GM23338 (cell line): ENCODE measurements around the gene NKAIN2. TPM values are rescaled to one million over a fixed set of nuclear protein-coding genes. Genes with fewer than 3 reads are reported as not detected.
"Not testable (repeated sequence)": the region's sequence is repeated elsewhere in the genome, so short reads cannot be mapped to it uniquely, and the experiment has no call there.

Experiments used
- ATAC-seq: fragments of 200-7000 bp; cut with Tn5 transposase; 3 replicates; pipeline ENCODE4 v1.9.1; 2020
- DNase-seq: peaks from one replicate; pipeline ENCODE4 v3.0.0-alpha.2; 2015; ENCODE audit warnings: low spot score
- H2AFZ ChIP-seq: fragments of 200-600 bp; sonication (generic); 2 replicates; pipeline ENCODE4 v1.8.0; 2016; ENCODE audit warnings: antibody characterized with exemption, mild to moderate bottlenecking, moderate library complexity
- H3F3A ChIP-seq: fragments of 200-600 bp; sonication (generic); replicated peaks from 2 replicates; pipeline ENCODE4 v1.8.0; 2017; ENCODE audit warnings: antibody characterized with exemption, mixed run types, low read depth
- H3K27ac ChIP-seq: fragments of 200-600 bp; sonication (generic); 2 replicates; pipeline ENCODE4 v1.6.1; 2016; ENCODE audit warnings: low read depth
- H3K27me3 ChIP-seq: fragments of 200-600 bp; sonication (generic); 2 replicates; pipeline ENCODE4 v1.8.0; 2016; ENCODE audit warnings: mild to moderate bottlenecking, mixed run types, moderate library complexity; ENCODE audit not compliant: insufficient read depth
- H3K36me3 ChIP-seq: fragments of 200-600 bp; sonication (generic); 2 replicates; pipeline ENCODE4 v1.8.0; 2016; ENCODE audit warnings: mild to moderate bottlenecking; ENCODE audit not compliant: insufficient read depth
- H3K4me1 ChIP-seq: fragments of 200-600 bp; sonication (generic); 2 replicates; pipeline ENCODE4 v1.8.0; 2016; ENCODE audit warnings: mild to moderate bottlenecking, moderate library complexity; ENCODE audit not compliant: insufficient read depth
- H3K4me2 ChIP-seq: fragments of 200-600 bp; sonication (generic); 2 replicates; pipeline ENCODE4 v1.7.1; 2017; ENCODE audit warnings: mixed run types
- H3K4me3 ChIP-seq: fragments of 200-600 bp; sonication (generic); 2 replicates; pipeline ENCODE4 v1.6.1; 2016; ENCODE audit warnings: mixed run types
- H3K79me2 ChIP-seq: fragments of 200-600 bp; sonication (generic); replicated peaks from 2 replicates; pipeline ENCODE4 v1.8.0; 2017; ENCODE audit warnings: mild to moderate bottlenecking; ENCODE audit not compliant: insufficient read depth
- H3K9me2 ChIP-seq: fragments of 200-600 bp; sonication (generic); 2 replicates; pipeline ENCODE4 v1.8.0; 2017; ENCODE audit not compliant: insufficient read depth
- H4K20me1 ChIP-seq: fragments of 200-600 bp; sonication (generic); replicated peaks from 2 replicates; pipeline ENCODE4 v1.8.0; 2017; ENCODE audit warnings: mild to moderate bottlenecking; ENCODE audit not compliant: insufficient read depth
- H3K27ac Mint-ChIP-seq: 2 replicates; pipeline ENCODE4 v1.8.0; 2020; ENCODE audit warnings: inconsistent platforms, mild to moderate bottlenecking, moderate library complexity, mixed read lengths
- H3K27me3 Mint-ChIP-seq: 3 replicates; pipeline ENCODE4 v1.8.0; 2022; ENCODE audit warnings: low read depth, mild to moderate bottlenecking, moderate library complexity, mixed read lengths, inconsistent platforms; ENCODE audit not compliant: insufficient read depth, poor library complexity
- H3K36me3 Mint-ChIP-seq: 3 replicates; pipeline ENCODE4 v1.8.0; 2021; ENCODE audit warnings: low read depth, mild to moderate bottlenecking, inconsistent platforms, moderate library complexity, mixed read lengths
- H3K4me1 Mint-ChIP-seq: 3 replicates; pipeline ENCODE4 v1.8.0; 2020; ENCODE audit warnings: mild to moderate bottlenecking, inconsistent platforms, mixed read lengths
- H3K4me3 Mint-ChIP-seq: 3 replicates; pipeline ENCODE4 v1.8.0; 2021; ENCODE audit warnings: moderate library complexity, mild to moderate bottlenecking, inconsistent platforms, mixed read lengths
- H3K9me3 Mint-ChIP-seq: 3 replicates; pipeline ENCODE4 v1.8.0; 2020; ENCODE audit warnings: moderate library complexity, mild to moderate bottlenecking, inconsistent platforms, mixed read lengths
- CREB1 ChIP-seq: fragments of 250-450 bp; sonication (Bioruptor Pico); IDR thresholded peaks from 2 replicates; pipeline ENCODE4 v1.5.0; 2020; ENCODE audit warnings: low read depth, mild to moderate bottlenecking, moderate library complexity
- CTCF ChIP-seq, 2 experiments: fragments of 200-600 bp in 1 of 2; sonication (generic) in 1 of 2; conservative IDR thresholded peaks; 2 replicates each; pipeline versions ENCODE4 v1.5.1 to v1.6.1; 2016 to 2017; ENCODE audit warnings: antibody characterized with exemption in 2 of 2, low read depth in 2 of 2, mild to moderate bottlenecking in 2 of 2, moderate library complexity in 1 of 2
- ETS1 ChIP-seq: IDR thresholded peaks from 2 replicates; pipeline ENCODE4 v1.6.1; 2016; ENCODE audit warnings: antibody characterized with exemption
- EZH2 ChIP-seq: fragments of 200-600 bp; sonication (generic); IDR thresholded peaks from one replicate; pipeline ENCODE4 v1.8.0; 2017; ENCODE audit warnings: antibody characterized with exemption, mild to moderate bottlenecking, low read depth; ENCODE audit not compliant: unreplicated experiment
- JUNB ChIP-seq: IDR thresholded peaks from one replicate; pipeline ENCODE4 v1.6.1; 2016; ENCODE audit warnings: antibody characterized with exemption; ENCODE audit not compliant: unreplicated experiment
- NANOG ChIP-seq: IDR thresholded peaks from 2 replicates; pipeline ENCODE4 v1.6.1; 2016; ENCODE audit warnings: antibody characterized with exemption, borderline replicate concordance
- POLR2AphosphoS5 ChIP-seq: IDR thresholded peaks from 2 replicates; pipeline ENCODE4 v1.6.1; 2016; ENCODE audit warnings: antibody characterized with exemption, low read depth
- REST ChIP-seq: IDR thresholded peaks from one replicate; pipeline ENCODE4 v1.6.1; 2018; ENCODE audit warnings: antibody characterized with exemption; ENCODE audit not compliant: unreplicated experiment
- STAT1 ChIP-seq: IDR thresholded peaks from one replicate; pipeline ENCODE4 v1.6.1; 2016; ENCODE audit warnings: antibody characterized with exemption; ENCODE audit not compliant: unreplicated experiment
- ZNF114 ChIP-seq: fragments of 250-450 bp; sonication (Bioruptor Pico); IDR thresholded peaks from 2 replicates; pipeline ENCODE4 v1.5.0; 2020; ENCODE audit warnings: mild to moderate bottlenecking, moderate library complexity
- ZNF462 ChIP-seq: fragments of 250-450 bp; sonication (Bioruptor Pico); IDR thresholded peaks from 2 replicates; pipeline ENCODE4 v1.5.0; 2020; ENCODE audit warnings: mild to moderate bottlenecking, moderate library complexity
- polyA plus RNA-seq: library from polyadenylated mRNA; unstranded; fragments of >200 nt; fragmentation: Nextera tagmentation; extraction: Ambion mirVana; gene quantifications from 2 replicates; pipeline ENCODE4 v1.2.1, GENCODE V29; 2016
- total RNA-seq: library from RNA; depleted of rRNA; stranded (reverse); fragments of >200 nt; shearing (Covaris generic); gene quantifications from 2 replicates; pipeline ENCODE4 v1.2.3, GENCODE V29; 2014

NKAIN2 gene
- total and polyA plus RNA-seq, 2 experiments from 2014 or later, result 0.39 to 1.1 TPM

GRCh38 chr6:123923379-123923778, 119.7 kb downstream of the NKAIN2 start:
- DNase-seq, H3K4me2 ChIP-seq, H3F3A ChIP-seq, H3K79me2 ChIP-seq, H3K27ac Mint-ChIP-seq, H3K4me3 Mint-ChIP-seq, ATAC-seq, H4K20me1 ChIP-seq, H3K36me3 Mint-ChIP-seq, H3K9me3 Mint-ChIP-seq, H3K4me3 ChIP-seq, H3K4me1 Mint-ChIP-seq, H3K27me3 ChIP-seq, H3K27me3 Mint-ChIP-seq, H2AFZ ChIP-seq, H3K36me3 ChIP-seq, H3K9me2 ChIP-seq, H3K4me1 ChIP-seq, H3K27ac ChIP-seq: not testable (repeated sequence)

- Histone ChIP-seq H3K4me3 (no peak overlapping the region), H4K20me1 (no peaks in the 10 kb centered on the region), H3F3A (no peaks in the 10 kb centered on the region), H3K27me3 (no peaks in the 10 kb centered on the region), H3K4me2 (no peak overlapping the region), H3K9me2 (no peaks in the 10 kb centered on the region; the same call in 1 of the 2 replicates), H3K79me2 (no peaks in the 10 kb centered on the region), H3K36me3 (no peaks in the 10 kb centered on the region), H3K27ac (no peak overlapping the region), H2AFZ (no peak overlapping the region), H3K4me1 (no peaks in the 10 kb centered on the region)
- no peaks in the 10 kb centered on the region for H3K36me3 Mint-ChIP-seq
- H3K9me3 Mint-ChIP-seq, result no peaks in the 10 kb centered on the region
- H3K4me1 Mint-ChIP-seq, result no peaks in the 10 kb centered on the region
- H3K4me3 Mint-ChIP-seq, result no peak overlapping the region
- ATAC-seq (no peak), DNase-seq (no peak)
- no peak overlapping the region for H3K27ac Mint-ChIP-seq
- H3K27me3 Mint-ChIP-seq, result peaks cover 2% of the 10 kb centered on the region
- TF ChIP-seq ETS1 (no peak), ZNF462 (no peak), CREB1 (CRISPR knock-in tag) (no peak), NANOG (no peak), STAT1 (no peak), ZNF114 (CRISPR knock-in tag) (no peak), CTCF (conservative IDR thresholded peaks at IDR 0.05; ENCODE audit: low read depth in 2 of 2) (no peak), JUNB (no peak), POLR2AphosphoS5 (no peak), EZH2 (no peak), REST (no peak)
Observed at GRCh38 chr6:123925350-123925749, 121.7 kb downstream of the NKAIN2 start.
